SH-SY5Y (cell line): ENCODE measurements around the gene GSDME.

Source experiments
- GATA2 ChIP-seq: IDR thresholded peaks from 2 replicates; pipeline ENCODE4 v1.6.1; 2011; ENCODE audit warnings: mild to moderate bottlenecking, low read depth, low read length
- GATA3 ChIP-seq: IDR thresholded peaks from 2 replicates; pipeline ENCODE4 v1.6.1; 2011; ENCODE audit warnings: low read depth, mild to moderate bottlenecking, low read length, moderate library complexity

Gene GSDME

DNA sequence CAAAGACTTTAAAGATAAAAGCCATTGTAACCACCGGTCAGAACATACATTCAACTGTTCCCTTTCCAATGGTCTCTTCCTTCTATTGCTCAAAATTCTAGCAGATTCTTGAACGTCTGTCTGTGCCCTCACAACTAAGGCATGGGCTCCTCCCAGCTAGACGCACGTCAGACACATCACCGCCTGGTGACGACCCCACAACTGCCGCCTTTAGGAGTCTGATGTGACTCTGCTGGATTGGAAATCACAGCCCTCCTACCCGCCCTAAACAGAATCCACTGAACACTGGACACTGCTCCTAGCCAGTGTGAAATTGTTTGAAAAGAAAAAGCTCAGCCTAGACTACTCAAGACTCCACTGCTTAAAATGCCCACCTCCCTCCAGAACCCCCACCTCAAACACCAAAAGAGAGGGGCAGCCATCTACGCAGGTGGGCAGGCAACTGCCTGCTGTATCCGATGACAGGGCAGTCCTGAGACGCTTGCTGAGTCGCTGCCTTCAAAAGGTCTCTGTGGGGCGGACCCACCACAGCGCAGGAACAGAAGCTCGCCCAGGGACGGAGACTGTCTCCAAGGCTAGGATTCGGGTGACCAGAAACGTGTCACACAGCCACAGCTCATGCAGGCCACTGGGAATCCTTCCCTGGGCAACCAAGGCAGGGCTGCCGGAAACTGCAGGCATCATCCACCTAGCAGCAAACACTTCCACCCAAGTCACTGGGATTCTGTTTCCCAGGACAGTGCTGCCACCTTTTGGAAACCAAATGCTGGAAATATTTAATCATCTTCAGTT, 34.7 kb downstream of the GSDME start:
- TF ChIP-seq GATA2 = no peak
- no peak for TF ChIP-seq GATA3

GRCh38 chr7:24721481-24722001, 35.7 kb downstream of the GSDME start:
- TF ChIP-seq GATA2 = no peak
- no peak for TF ChIP-seq GATA3

GRCh38 chr7:24720283-24720682, 37.0 kb downstream of the GSDME start:
- TF ChIP-seq GATA3 (no peak), GATA2 (no peak)

DNA sequence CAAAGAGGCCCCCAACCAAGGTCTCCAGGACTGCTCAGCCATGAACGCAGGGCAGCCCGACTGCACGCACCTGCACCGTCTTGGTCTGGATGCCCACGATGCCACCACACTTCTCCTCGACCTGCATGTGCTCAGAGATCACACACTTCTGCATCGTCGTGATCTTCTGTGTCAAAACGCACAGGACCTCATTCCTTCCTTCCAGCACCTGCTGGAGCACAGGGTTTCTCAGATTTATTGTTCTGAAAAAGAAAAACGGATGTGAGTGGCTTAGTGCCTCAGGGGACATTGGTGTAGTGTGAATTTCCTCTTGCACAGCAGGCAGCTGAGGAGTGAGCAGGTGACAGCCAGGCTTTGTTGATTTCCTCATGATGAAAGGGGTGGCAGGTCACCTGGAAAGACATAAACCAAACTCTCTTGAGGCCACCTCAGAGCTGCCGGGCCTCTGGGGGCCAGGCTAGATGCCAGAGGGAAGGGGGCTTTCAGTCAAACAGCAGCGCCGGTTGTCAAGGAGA, 38.2 kb downstream of the GSDME start:
- TF ChIP-seq GATA2 = no peak
- no peak for TF ChIP-seq GATA3

GRCh38 chr7:24718431-24718831, 38.8 kb downstream of the GSDME start:
- TF ChIP-seq GATA3 (no peak), GATA2 (no peak)

- no peak for TF ChIP-seq GATA2
- no peak for TF ChIP-seq GATA3
Observed at GRCh38 chr7:24717694-24718320, 39.5 kb downstream of the GSDME start.

- TF ChIP-seq GATA2 = no peak
- no peak for TF ChIP-seq GATA3
Observed at GRCh38 chr7:24717247-24717622, 40.0 kb downstream of the GSDME start.

GRCh38 chr7:24716480-24717246, 40.6 kb downstream of the GSDME start:
- TF ChIP-seq GATA3 = no peak
- TF ChIP-seq GATA2 = no peak

- no peak for TF ChIP-seq GATA3
- TF ChIP-seq GATA2 = no peak
Observed at GRCh38 chr7:24715661-24716479, 41.4 kb downstream of the GSDME start.

- TF ChIP-seq GATA3 (no peak), GATA2 (no peak)
Observed at GRCh38 chr7:24715171-24715570, 42.1 kb downstream of the GSDME start.

GRCh38 chr7:24714676-24715010, 42.6 kb downstream of the GSDME start:
- TF ChIP-seq GATA3 (no peak), GATA2 (no peak)

- TF ChIP-seq GATA3 (no peak), GATA2 (no peak)
Observed at GRCh38 chr7:24713850-24714675, 43.2 kb downstream of the GSDME start.
